ENCODE measurements around the gene LPAR6.
A peak's percentile ranks its signal among the peaks of the same experiment; 100 is the strongest.
"Not testable (repeated sequence)": the region's sequence is repeated elsewhere in the genome, so short reads cannot be mapped to it uniquely, and the experiment has no call there.

LPAR6 gene

DNA sequence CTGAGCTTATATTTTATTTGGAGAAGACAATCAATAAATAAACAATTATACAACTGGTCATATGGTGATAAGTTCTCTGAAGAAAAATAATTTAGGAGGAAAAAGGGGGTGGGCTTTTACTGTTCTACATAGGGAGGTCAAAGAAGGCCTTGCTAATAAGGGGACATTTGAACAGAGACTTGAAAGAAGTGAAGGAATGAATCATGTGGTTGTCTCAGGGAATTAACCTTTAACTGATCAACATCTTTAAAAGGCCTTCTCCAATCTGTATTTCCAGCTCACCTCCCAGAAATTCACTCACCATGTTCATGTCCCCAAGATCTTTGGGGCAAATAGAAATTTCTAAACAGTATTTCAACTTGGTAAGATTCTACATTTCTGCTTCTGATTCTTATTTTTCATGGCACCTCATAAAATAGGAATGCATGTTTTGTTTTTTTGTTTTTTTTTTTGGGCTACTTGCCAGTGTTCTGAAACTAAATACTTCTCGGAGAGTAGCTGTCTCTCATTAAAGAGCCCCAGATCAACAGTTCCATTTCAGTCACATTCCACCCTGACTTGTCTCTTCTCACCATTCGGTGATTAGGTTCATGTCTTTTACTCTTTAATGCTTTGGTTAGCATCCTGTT, 19.2 kb upstream of the LPAR6 start:
- no peaks in the 10 kb centered on the region for H3K36me3 ChIP-seq (ENCODE audit: insufficient read depth, low read length)
- no peak overlapping the region for H3K4me3 ChIP-seq (ENCODE audit: low read length)
- H3K9me3 ChIP-seq (ENCODE audit: low read length): peaks cover 3% of the 10 kb centered on the region
- no peak overlapping the region for H2AFZ ChIP-seq (ENCODE audit: low read depth, low read length)
- no peaks in the 10 kb centered on the region for H3K4me1 ChIP-seq (ENCODE audit: insufficient read depth, low read length)
- no peaks in the 10 kb centered on the region for H3K27me3 ChIP-seq (ENCODE audit: insufficient read depth, low read length)

DNA sequence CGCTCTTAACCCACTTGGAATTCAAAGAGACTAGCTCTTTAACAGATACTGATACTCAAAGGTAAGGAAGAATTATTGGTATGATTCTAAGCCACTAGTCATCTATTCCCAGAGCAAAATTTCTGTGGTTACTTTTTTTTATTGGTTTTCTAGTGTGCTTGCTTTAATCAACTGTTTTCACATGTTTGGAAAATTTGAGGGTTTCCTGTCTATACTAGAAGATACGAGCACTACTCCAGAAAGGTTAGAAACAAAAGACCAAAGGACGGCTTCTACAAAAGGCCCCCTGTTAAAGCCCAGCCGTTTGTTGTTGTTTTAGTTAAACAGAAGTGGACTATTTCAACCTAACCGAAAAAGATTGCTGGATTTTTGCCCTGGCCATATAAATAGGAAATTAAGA, 18.5 kb upstream of the LPAR6 start:
- no peaks in the 10 kb centered on the region for H3K27me3 ChIP-seq (ENCODE audit: insufficient read depth, low read length)
- H2AFZ ChIP-seq (ENCODE audit: low read depth, low read length): no peak overlapping the region
- no peaks in the 10 kb centered on the region for H3K4me1 ChIP-seq (ENCODE audit: insufficient read depth, low read length)
- no peak overlapping the region for H3K4me3 ChIP-seq (ENCODE audit: low read length)
- no peaks in the 10 kb centered on the region for H3K36me3 ChIP-seq (ENCODE audit: insufficient read depth, low read length)
- peaks cover 3% of the 10 kb centered on the region for H3K9me3 ChIP-seq (ENCODE audit: low read length)

DNA sequence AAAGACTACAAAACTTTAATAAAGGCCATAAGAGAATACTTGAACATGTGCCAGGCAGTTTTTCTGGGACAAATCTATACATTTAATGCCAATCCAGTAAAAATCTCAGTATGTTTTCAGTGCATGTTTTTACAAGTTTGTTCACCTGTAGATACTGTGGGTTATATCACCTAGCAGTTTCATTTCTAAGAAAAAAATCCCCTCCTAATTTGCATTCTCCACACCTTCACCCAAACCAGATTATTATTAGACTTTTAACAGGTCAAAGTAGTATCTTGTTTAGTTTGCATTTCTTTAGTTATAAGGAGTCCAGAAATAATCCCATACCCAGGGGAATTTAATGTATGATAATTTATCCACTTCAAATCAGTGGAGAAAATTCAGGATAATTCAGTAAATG, 17.0 kb upstream of the LPAR6 start:
- Histone ChIP-seq H2AFZ (ENCODE audit: low read depth, low read length) (no peak overlapping the region), H3K9me3 (ENCODE audit: low read length) (peaks cover 3% of the 10 kb centered on the region), H3K27me3 (ENCODE audit: insufficient read depth, low read length) (no peaks in the 10 kb centered on the region), H3K36me3 (ENCODE audit: insufficient read depth, low read length) (no peaks in the 10 kb centered on the region), H3K4me3 (ENCODE audit: low read length) (no peak overlapping the region), H3K4me1 (ENCODE audit: insufficient read depth, low read length) (no peaks in the 10 kb centered on the region)

DNA sequence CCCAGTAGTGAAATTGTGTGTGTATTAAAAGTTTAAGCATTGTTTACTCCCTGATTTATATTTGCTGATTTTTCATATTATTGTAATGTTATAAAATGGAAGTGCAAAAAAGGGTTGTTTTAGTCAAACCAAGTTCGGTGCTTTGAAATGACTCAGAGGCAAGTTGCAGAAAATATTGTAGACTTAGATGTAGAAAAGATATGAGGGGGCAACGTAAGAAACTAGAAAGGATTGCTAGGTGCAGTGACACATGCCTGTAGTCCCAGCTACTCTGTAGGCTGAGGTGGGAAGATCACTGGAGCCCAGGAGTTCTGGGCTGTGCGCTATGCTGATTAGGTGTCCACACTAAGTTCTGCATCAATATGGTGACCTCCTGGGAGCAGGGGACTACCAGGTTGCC, 16.1 kb upstream of the LPAR6 start:
- Histone ChIP-seq H2AFZ (ENCODE audit: low read depth, low read length) (no peak overlapping the region), H3K4me3 (ENCODE audit: low read length) (no peak overlapping the region), H3K4me1 (ENCODE audit: insufficient read depth, low read length) (no peaks in the 10 kb centered on the region), H3K9me3 (ENCODE audit: low read length) (no peaks in the 10 kb centered on the region), H3K36me3 (ENCODE audit: insufficient read depth, low read length) (no peaks in the 10 kb centered on the region), H3K27me3 (ENCODE audit: insufficient read depth, low read length) (no peaks in the 10 kb centered on the region)

DNA sequence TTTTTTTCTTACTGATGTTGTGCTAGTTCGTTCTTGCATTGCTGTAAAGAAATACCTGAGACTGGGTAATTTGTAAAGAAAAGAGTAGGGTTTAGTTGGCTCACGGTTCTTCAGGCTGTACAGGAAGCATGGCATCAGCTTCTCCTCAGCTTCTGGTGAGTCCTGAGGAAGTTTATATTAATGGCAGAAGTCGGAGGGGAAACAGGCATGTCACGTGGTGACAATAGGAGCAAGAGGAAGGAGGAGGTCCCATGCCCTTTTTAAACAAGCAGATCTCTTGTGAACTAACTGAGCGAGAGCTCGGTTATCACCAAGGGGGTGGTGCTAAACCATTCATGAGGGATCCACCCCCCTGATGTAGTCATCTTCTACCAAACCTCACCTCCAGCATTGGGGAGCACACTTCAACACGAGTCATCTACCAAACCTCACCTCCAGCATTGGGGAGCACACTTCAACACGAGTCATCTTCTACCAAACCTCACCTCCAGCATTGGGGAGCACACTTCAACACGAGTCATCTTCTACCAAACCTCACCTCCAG, 13.9 kb upstream of the LPAR6 start:
- not testable (repeated sequence) for H3K9me3 ChIP-seq (ENCODE audit: low read length); H2AFZ ChIP-seq (ENCODE audit: low read depth, low read length); H3K27me3 ChIP-seq (ENCODE audit: insufficient read depth, low read length); H3K36me3 ChIP-seq (ENCODE audit: insufficient read depth, low read length); H3K4me1 ChIP-seq (ENCODE audit: insufficient read depth, low read length); H3K4me3 ChIP-seq (ENCODE audit: low read length)

DNA sequence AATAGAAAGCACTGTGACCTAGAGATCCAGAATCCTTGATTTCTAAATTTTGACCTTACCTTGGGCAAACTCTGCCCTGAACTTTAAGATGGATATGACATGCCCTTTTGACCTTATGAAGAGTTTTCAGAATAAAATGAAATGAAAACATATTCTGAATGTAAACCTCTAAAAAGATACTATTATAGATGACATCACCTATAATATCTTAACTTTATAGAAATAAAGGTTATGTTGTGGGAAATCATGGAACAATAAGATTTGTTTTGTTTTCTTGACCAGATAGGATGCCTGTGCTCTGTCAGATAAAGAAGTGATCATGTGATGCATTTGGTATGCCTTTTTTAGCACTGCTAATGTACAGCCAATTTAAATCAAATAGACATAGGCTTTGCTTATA, 13.1 kb upstream of the LPAR6 start:
- Histone ChIP-seq H3K4me1 (ENCODE audit: insufficient read depth, low read length) (no peaks in the 10 kb centered on the region), H3K4me3 (ENCODE audit: low read length) (no peak overlapping the region), H3K9me3 (ENCODE audit: low read length) (no peaks in the 10 kb centered on the region), H3K36me3 (ENCODE audit: insufficient read depth, low read length) (no peaks in the 10 kb centered on the region), H2AFZ (ENCODE audit: low read depth, low read length) (no peak overlapping the region), H3K27me3 (ENCODE audit: insufficient read depth, low read length) (no peaks in the 10 kb centered on the region)

DNA sequence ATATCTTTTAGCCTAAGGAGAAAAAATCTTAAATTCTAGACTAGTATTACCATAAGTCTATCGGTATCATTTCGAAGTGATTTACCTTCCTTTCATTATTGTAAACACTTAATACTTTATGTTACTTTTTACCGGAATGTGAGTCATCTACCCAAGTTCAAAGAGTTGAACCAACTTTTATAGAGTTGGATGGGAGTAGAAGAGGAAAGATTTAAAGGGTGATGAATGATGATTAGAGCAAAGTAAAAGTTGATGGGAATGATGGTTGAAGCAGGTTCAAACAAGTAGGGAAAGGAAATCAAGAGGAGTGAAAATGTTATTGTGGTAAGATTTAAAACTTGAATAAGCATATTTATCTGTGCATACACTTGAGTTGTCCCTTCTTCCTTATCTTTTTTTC, 11.3 kb upstream of the LPAR6 start:
- Histone ChIP-seq H3K36me3 (ENCODE audit: insufficient read depth, low read length) (no peaks in the 10 kb centered on the region), H3K27me3 (ENCODE audit: insufficient read depth, low read length) (no peaks in the 10 kb centered on the region), H3K9me3 (ENCODE audit: low read length) (no peaks in the 10 kb centered on the region), H3K4me3 (ENCODE audit: low read length) (no peak overlapping the region), H2AFZ (ENCODE audit: low read depth, low read length) (no peak overlapping the region), H3K4me1 (ENCODE audit: insufficient read depth, low read length) (no peaks in the 10 kb centered on the region)

DNA sequence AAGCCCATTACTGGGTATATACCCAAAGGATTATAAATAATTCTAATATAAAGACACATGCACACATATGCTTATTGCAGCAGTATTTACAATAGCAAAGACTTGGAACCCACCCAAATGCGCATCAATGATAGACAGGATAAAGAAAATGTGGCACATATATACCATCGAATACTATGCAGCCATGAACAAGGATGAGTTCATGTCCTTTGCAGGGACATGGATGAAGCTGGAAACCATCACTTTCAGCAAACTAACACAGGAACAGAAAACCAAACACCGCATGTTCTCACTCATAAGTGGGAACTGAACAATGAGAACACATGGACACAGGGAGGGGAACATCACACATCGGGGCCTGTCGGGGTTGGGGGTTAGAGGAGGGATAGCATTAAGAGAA, 9.1 kb upstream of the LPAR6 start:
- not testable (repeated sequence) for H3K27me3 ChIP-seq (ENCODE audit: insufficient read depth, low read length); H2AFZ ChIP-seq (ENCODE audit: low read depth, low read length); H3K36me3 ChIP-seq (ENCODE audit: insufficient read depth, low read length); H3K4me3 ChIP-seq (ENCODE audit: low read length); H3K4me1 ChIP-seq (ENCODE audit: insufficient read depth, low read length); H3K9me3 ChIP-seq (ENCODE audit: low read length)

DNA sequence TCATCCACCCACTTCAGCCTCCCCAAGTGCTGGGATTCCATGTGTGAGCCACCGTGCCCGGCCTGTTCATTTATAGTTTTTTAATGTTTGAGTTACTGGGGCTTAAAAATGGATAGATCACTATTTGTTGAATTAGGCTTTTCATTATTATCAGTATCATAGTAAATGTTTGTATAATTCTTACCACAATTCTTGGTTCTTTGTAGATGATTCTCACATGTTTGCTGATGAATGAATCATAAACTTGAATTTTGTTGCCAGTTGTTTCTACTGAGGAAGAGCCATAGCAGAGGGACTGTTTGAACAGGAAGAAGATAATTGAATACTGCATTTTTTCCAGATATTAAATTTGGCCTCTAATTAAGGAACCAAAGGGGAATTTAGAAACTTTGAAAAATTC, 2.6 kb upstream of the LPAR6 start:
- H3K4me3 ChIP-seq (ENCODE audit: low read length): no peak overlapping the region
- peaks cover 3% of the 10 kb centered on the region for H3K36me3 ChIP-seq (ENCODE audit: insufficient read depth, low read length)
- no peak overlapping the region for H2AFZ ChIP-seq (ENCODE audit: low read depth, low read length)
- peaks cover 13% of the 10 kb centered on the region for H3K4me1 ChIP-seq (ENCODE audit: insufficient read depth, low read length)
- H3K9me3 ChIP-seq (ENCODE audit: low read length): peaks cover 3% of the 10 kb centered on the region
- no peaks in the 10 kb centered on the region for H3K27me3 ChIP-seq (ENCODE audit: insufficient read depth, low read length)

DNA sequence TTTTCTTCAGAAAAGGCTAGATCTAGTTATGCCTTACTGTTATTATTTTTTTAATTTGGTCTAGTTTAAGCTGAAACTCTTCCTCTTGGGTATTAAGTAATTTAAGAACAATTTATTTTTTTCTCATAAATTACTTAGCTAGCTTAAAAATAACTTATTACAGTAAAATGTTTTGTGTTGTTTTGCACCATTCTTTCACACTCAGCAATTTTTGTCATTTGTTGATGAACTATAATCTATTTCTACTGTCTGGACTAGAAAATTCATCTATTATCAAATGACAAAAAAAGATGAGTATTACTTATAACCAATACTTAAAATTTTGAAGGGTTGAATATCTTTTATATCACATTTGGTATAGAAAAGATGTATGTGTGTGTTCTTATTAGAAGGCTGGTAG, 1.6 kb upstream of the LPAR6 start:
- Histone ChIP-seq H2AFZ (ENCODE audit: low read depth, low read length) (no peak overlapping the region), H3K9me3 (ENCODE audit: low read length) (peaks cover 3% of the 10 kb centered on the region), H3K36me3 (ENCODE audit: insufficient read depth, low read length) (peaks cover 3% of the 10 kb centered on the region), H3K4me3 (ENCODE audit: low read length) (no peak overlapping the region), H3K27me3 (ENCODE audit: insufficient read depth, low read length) (no peaks in the 10 kb centered on the region), H3K4me1 (ENCODE audit: insufficient read depth, low read length) (peaks cover 16% of the 10 kb centered on the region)

DNA sequence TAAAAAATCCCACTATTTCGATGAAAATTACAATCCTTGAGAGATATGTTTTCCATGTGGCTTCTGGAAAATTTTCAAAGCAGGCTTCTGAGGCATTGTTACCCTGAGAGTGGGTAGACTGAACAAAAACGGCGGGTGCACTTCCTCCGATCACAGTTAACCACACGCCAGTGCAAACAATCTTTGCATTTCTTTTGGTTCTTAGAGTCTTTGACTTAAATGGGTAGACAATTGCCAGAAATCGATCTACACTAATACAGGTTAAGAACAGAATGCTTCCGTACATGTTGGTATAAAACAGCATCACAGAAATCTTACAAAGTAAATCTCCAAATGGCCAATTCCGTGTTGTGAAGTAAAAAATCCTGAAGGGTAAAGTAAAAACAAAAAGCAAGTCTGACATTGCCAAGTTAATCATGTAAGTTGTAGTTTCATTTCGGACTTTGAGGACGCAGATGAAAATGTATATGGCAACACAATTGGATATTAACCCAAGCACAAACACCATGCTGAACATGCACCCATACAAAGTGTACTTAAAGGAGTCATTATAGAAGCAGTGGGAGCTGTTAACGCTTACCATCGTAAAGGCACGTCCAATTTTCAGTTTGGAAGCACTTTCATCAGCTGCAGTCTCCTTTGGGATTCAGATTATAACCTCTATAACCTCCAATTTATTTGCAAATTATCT, 927 bp downstream of the LPAR6 start:
- peak overlapping the region; percentile 87 for H3K4me3 ChIP-seq (ENCODE audit: low read length)
- H3K4me1 ChIP-seq (ENCODE audit: insufficient read depth, low read length): peaks cover 16% of the 10 kb centered on the region
- peak overlapping the region; percentile 48 for H2AFZ ChIP-seq (ENCODE audit: low read depth, low read length)
- H3K27me3 ChIP-seq (ENCODE audit: insufficient read depth, low read length): no peaks in the 10 kb centered on the region
- peaks cover 1% of the 10 kb centered on the region for H3K36me3 ChIP-seq (ENCODE audit: insufficient read depth, low read length)
- peaks cover 3% of the 10 kb centered on the region for H3K9me3 ChIP-seq (ENCODE audit: low read length)

DNA sequence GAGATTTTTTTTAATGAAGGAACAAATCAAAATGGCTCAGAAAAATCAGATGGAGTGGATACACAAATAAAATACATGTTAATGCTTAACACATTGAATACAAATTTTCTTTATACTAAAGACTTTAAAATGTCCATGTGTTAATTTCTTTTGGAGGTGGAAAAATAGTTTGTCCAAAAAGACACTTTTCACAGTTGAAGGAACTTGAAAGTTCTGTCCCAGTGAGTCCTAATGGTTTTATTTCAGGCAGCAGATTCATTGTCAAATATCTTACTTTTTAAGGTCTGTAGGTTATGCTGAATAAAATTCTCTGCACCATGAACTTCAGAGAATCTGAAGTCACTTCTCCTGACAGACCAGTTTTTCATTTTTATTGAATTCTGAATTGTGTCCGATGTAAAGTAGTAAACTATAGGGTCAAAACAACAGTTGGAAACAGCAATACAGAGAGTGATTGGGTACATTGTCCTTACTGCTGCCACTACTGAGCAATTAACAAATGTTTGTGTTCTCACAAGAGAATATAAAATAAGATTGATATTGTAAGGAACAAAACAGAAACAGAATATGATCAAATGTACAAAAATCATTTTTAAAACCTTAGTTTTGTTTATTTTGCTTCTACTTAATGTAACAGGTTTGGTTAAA, 1.6 kb downstream of the LPAR6 start:
- Histone ChIP-seq H3K4me1 (ENCODE audit: insufficient read depth, low read length) (peaks cover 16% of the 10 kb centered on the region), H2AFZ (ENCODE audit: low read depth, low read length) (peak overlapping the region; percentile 3), H3K27me3 (ENCODE audit: insufficient read depth, low read length) (no peaks in the 10 kb centered on the region), H3K9me3 (ENCODE audit: low read length) (peaks cover 3% of the 10 kb centered on the region), H3K4me3 (ENCODE audit: low read length) (peak overlapping the region; percentile 87), H3K36me3 (ENCODE audit: insufficient read depth, low read length) (no peaks in the 10 kb centered on the region)

DNA sequence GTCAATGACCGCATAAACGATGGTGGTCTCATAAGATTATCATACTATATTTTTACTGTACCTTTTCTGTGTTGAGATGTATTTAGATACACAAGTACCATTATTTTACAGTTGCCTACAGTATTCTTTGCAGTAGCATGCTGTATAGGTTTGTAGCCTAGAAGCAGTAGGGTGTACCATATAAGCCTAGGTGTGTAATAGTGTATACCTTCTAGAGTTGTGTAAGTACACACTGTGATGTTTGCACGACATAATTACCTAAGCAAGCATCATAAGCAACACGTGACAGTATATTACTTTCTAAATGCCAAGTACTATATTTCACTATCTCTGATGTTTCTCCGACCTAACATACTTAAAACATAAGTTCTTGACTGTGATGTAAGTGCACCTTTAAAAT, 2.7 kb downstream of the LPAR6 start:
- Histone ChIP-seq H3K27me3 (ENCODE audit: insufficient read depth, low read length) (no peaks in the 10 kb centered on the region), H3K4me3 (ENCODE audit: low read length) (peak overlapping the region; percentile 87), H2AFZ (ENCODE audit: low read depth, low read length) (no peak overlapping the region), H3K36me3 (ENCODE audit: insufficient read depth, low read length) (no peaks in the 10 kb centered on the region), H3K9me3 (ENCODE audit: low read length) (no peaks in the 10 kb centered on the region), H3K4me1 (ENCODE audit: insufficient read depth, low read length) (peaks cover 16% of the 10 kb centered on the region)

Measured in neuron (in vitro differentiated cells).